WTC11 (cell line): ENCODE measurements around the gene STT3A.

Source experiments
- CTCF ChIP-seq: fragments of 200-600 bp; IDR thresholded peaks from 2 replicates; pipeline ENCODE4 v1.8.0; 2022; ENCODE audit warnings: antibody characterized with exemption
- MYBL2 ChIP-seq: sonication (generic); formaldehyde crosslinking; IDR thresholded peaks from 2 replicates; pipeline ENCODE4 v1.8.1; 2023; ENCODE audit warnings: mild to moderate bottlenecking, moderate library complexity, missing genetic modification reagents

- TF ChIP-seq CTCF (no peak), MYBL2 (CRISPR knock-in tag) (no peak)
Observed at GRCh38 chr11:125623064-125623463, 30.4 kb downstream of the STT3A start.
